SK-N-SH (cell line): Measurements from ENCODE around the gene CDHR2. TPM values are rescaled to one million over a fixed set of nuclear protein-coding genes. Genes with fewer than 3 reads are reported as not detected.
"Not testable (repeated sequence)": the region's sequence is repeated elsewhere in the genome, so short reads cannot be mapped to it uniquely, and the experiment has no call there.

Experiments
- CTCF ChIA-PET: fragments of 300-600, 350-600 bp; formaldehyde crosslinking; extraction: SDS; loops from one replicate; lab custom pipeline; 2021; lab: Yijun Ruan, JAX
- POLR2A ChIA-PET: fragments of 350-600 bp; sonication (Branson Sonifier 250); formaldehyde crosslinking; extraction: SDS; loops from one replicate; lab custom pipeline; 2020; ENCODE audit warnings: antibody characterized with exemption, inconsistent platforms; lab: Yijun Ruan, JAX
- DNase-seq: peaks from one replicate; pipeline ENCODE4 v3.0.0; 2012
- H2AFZ ChIP-seq: fragments of 200-600 bp; sonication (generic); 2 replicates; pipeline ENCODE4 v1.8.1; 2016; ENCODE audit warnings: antibody characterized with exemption, mild to moderate bottlenecking, low read depth
- H3F3A ChIP-seq: fragments of 200-600 bp; sonication (generic); replicated peaks from 2 replicates; pipeline ENCODE3; 2016; ENCODE audit warnings: antibody characterized with exemption, mild to moderate bottlenecking; ENCODE audit not compliant: insufficient read depth
- H3K27ac ChIP-seq, 2 experiments: fragments of 200-500 bp in 1 of 2; fragments of 200-600 bp in 1 of 2; sonication (Bioruptor generic) in 1 of 2; sonication (generic), shearing (Covaris generic) in 1 of 2; 2 replicates each; pipeline versions ENCODE4 v1.5.1 to v1.6.1; 2014 to 2016; ENCODE audit warnings: low read depth in 2 of 2, inconsistent platforms in 1 of 2, low read length in 1 of 2, mild to moderate bottlenecking in 1 of 2, mixed read lengths in 1 of 2
- H3K27me3 ChIP-seq: fragments of 200-600 bp; sonication (generic), shearing (Covaris generic); 2 replicates; pipeline ENCODE4 v1.6.1; 2016; ENCODE audit warnings: mixed run types; ENCODE audit not compliant: insufficient read depth
- H3K36me3 ChIP-seq, 2 experiments: fragments of 200-500 bp in 1 of 2; fragments of 200-600 bp in 1 of 2; sonication (Bioruptor generic) in 1 of 2; sonication (generic) in 1 of 2; replicated peaks in 1 of 2; 2 replicates each; pipeline versions ENCODE3 to v1.5.1; 2014 to 2016; ENCODE audit warnings: low read length in 1 of 2, mild to moderate bottlenecking in 1 of 2; ENCODE audit not compliant: insufficient read depth in 2 of 2, control insufficient read depth in 1 of 2
- H3K4me1 ChIP-seq, 2 experiments: fragments of 200-500 bp in 1 of 2; fragments of 200-600 bp in 1 of 2; sonication (Bioruptor generic) in 1 of 2; sonication (generic), shearing (Covaris generic) in 1 of 2; 2 replicates each; pipeline versions ENCODE4 v1.5.1 to v1.6.1; 2014 to 2016; ENCODE audit warnings: low read depth in 1 of 2, low read length in 1 of 2, mixed run types in 1 of 2; ENCODE audit not compliant: insufficient read depth in 2 of 2, control insufficient read depth in 1 of 2
- H3K4me2 ChIP-seq: fragments of 200-600 bp; sonication (generic), shearing (Covaris generic); 2 replicates; pipeline ENCODE4 v1.6.1; 2017; ENCODE audit warnings: mixed run types
- H3K4me3 ChIP-seq, 2 experiments: fragments of 200-500 bp in 1 of 2; fragments of 200-600 bp in 1 of 2; sonication (Bioruptor generic) in 1 of 2; sonication (generic), shearing (Covaris generic) in 1 of 2; 2 replicates each; pipeline versions ENCODE4 v1.5.1 to v1.8.1; 2014 to 2016; ENCODE audit warnings: low read depth in 2 of 2, inconsistent platforms in 1 of 2, low read length in 1 of 2, mild to moderate bottlenecking in 1 of 2, mixed read lengths in 1 of 2, moderate library complexity in 1 of 2
- H3K79me2 ChIP-seq: fragments of 200-600 bp; sonication (generic); 2 replicates; pipeline ENCODE4 v1.8.1; 2017; ENCODE audit warnings: mild to moderate bottlenecking; ENCODE audit not compliant: insufficient read depth
- H3K9ac ChIP-seq: fragments of 200-600 bp; sonication (generic); 2 replicates; pipeline ENCODE4 v1.6.1; 2017; ENCODE audit warnings: mixed run types
- H3K9me2 ChIP-seq: fragments of 200-600 bp; sonication (generic); 2 replicates; pipeline ENCODE4 v1.6.1; 2017; ENCODE audit warnings: mixed run types
- H3K9me3 ChIP-seq: fragments of 200-600 bp; sonication (generic); 2 replicates; pipeline ENCODE4 v1.6.1; 2017; ENCODE audit warnings: mixed run types, mild to moderate bottlenecking, moderate library complexity
- H4K20me1 ChIP-seq: fragments of 200-600 bp; sonication (generic); 2 replicates; pipeline ENCODE4 v1.6.1; 2017; ENCODE audit warnings: mild to moderate bottlenecking, mixed run types; ENCODE audit not compliant: insufficient read depth
- ELF1 ChIP-seq: IDR thresholded peaks from 2 replicates; pipeline ENCODE4 v1.4.0; 2012
- EP300 ChIP-seq, 2 experiments: IDR thresholded peaks; 2 replicates each; pipeline versions ENCODE4 v1.4.0 to v1.6.1; 2012; ENCODE audit warnings: borderline replicate concordance in 1 of 2, low read depth in 1 of 2, low read length in 1 of 2
- FOSL2 ChIP-seq: IDR thresholded peaks from 2 replicates; pipeline ENCODE4 v1.4.0; 2012; ENCODE audit warnings: low read depth, mild to moderate bottlenecking, moderate library complexity, borderline replicate concordance
- FOXJ3 ChIP-seq: sonication (generic); formaldehyde crosslinking; IDR thresholded peaks from 2 replicates; pipeline ENCODE4 v1.5.1; 2020; ENCODE audit warnings: mild to moderate bottlenecking, missing genetic modification reagents
- GABPA ChIP-seq: IDR thresholded peaks from 2 replicates; pipeline ENCODE4 v1.4.0; 2012; ENCODE audit warnings: low read depth, mild to moderate bottlenecking
- GATA2 ChIP-seq: sonication (generic); formaldehyde crosslinking; IDR thresholded peaks from 2 replicates; pipeline ENCODE4 v1.5.0; 2020; ENCODE audit warnings: mild to moderate bottlenecking, missing genetic modification reagents
- JUND ChIP-seq: IDR thresholded peaks from 2 replicates; pipeline ENCODE4 v1.4.0; 2012
- MEF2A ChIP-seq: IDR thresholded peaks from 2 replicates; pipeline ENCODE4 v1.4.0; 2012; ENCODE audit warnings: low read depth, borderline replicate concordance
- RCOR1 ChIP-seq: fragments of 150-350 bp; IDR thresholded peaks from 2 replicates; pipeline ENCODE4 v1.6.1; 2017; ENCODE audit warnings: antibody characterized with exemption, low read length
- RFX5 ChIP-seq: IDR thresholded peaks from 2 replicates; pipeline ENCODE4 v1.6.1; 2012; ENCODE audit warnings: mild to moderate bottlenecking, improper control_type of control experiment, low read length
- RXRA ChIP-seq: IDR thresholded peaks from 2 replicates; pipeline ENCODE4 v1.4.0; 2012; ENCODE audit warnings: low read depth, mild to moderate bottlenecking, borderline replicate concordance
- TCF12 ChIP-seq: IDR thresholded peaks from 2 replicates; pipeline ENCODE4 v1.4.0; 2012
- WGBS: methylation state at CpG from one replicate; pipeline ENCODE4 v1.1.6; 2017; ENCODE audit warnings: low lambda C conversion rate; 5-methylcytosine and 5-hydroxymethylcytosine counted together
- polyA plus RNA-seq, 3 experiments: library from polyadenylated mRNA; depleted of rRNA; stranded (reverse); fragments of >200 nt; gene quantifications; 2 replicates each; pipeline ENCODE4 v1.2.3, GENCODE V29; 2012
- TF ChIP-seq, protein P1 (sequence below): IDR thresholded peaks from 2 replicates; pipeline ENCODE4 v1.6.1; 2012; ENCODE audit warnings: mild to moderate bottlenecking, low read depth, low read length, moderate library complexity
- TF ChIP-seq, protein P2 (sequence below): IDR thresholded peaks from 2 replicates; pipeline ENCODE4 v1.4.0; 2012; ENCODE audit warnings: low read depth, borderline replicate concordance

CDHR2 gene
- polyA plus RNA-seq, 1 of the 3 experiments (the other 2 are of a cell fraction) = not detected

DNA sequence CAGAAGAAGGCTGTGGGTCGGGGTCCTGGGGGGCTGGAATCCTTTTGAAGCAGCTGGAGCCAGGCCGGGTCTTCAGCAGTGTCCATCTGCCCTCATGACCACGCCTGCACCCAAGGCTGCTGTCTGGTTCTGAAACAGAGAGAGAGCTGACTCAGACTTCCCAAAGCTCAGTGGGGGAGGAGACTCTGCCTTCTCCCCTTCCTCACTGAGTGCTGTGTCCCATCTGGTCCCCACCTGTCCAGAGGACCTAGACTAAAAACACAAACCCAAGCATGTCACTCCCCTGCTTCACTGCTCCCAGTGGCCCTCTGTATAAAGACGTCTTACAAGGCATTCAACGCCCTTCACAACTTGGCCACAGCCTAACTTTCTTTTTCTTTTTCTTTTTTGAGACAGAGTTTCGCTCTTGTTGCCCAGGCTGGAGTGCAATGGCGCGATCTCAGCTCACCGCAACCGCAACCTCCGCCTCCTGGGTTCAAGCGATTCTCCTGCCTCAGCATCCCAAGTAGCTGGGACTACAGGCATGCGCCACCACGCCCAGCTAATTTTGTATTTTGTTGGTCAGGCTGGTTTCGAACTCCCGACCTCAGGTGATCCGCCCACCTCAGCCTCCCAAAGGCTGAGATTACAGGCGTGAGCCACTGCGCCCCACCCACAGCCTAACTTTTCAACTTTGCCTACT is 50.7 kb downstream of the CDHR2 start:
- TF ChIP-seq, protein P1, sequence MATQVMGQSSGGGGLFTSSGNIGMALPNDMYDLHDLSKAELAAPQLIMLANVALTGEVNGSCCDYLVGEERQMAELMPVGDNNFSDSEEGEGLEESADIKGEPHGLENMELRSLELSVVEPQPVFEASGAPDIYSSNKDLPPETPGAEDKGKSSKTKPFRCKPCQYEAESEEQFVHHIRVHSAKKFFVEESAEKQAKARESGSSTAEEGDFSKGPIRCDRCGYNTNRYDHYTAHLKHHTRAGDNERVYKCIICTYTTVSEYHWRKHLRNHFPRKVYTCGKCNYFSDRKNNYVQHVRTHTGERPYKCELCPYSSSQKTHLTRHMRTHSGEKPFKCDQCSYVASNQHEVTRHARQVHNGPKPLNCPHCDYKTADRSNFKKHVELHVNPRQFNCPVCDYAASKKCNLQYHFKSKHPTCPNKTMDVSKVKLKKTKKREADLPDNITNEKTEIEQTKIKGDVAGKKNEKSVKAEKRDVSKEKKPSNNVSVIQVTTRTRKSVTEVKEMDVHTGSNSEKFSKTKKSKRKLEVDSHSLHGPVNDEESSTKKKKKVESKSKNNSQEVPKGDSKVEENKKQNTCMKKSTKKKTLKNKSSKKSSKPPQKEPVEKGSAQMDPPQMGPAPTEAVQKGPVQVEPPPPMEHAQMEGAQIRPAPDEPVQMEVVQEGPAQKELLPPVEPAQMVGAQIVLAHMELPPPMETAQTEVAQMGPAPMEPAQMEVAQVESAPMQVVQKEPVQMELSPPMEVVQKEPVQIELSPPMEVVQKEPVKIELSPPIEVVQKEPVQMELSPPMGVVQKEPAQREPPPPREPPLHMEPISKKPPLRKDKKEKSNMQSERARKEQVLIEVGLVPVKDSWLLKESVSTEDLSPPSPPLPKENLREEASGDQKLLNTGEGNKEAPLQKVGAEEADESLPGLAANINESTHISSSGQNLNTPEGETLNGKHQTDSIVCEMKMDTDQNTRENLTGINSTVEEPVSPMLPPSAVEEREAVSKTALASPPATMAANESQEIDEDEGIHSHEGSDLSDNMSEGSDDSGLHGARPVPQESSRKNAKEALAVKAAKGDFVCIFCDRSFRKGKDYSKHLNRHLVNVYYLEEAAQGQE = 0 out of 2 replicates have a peak, but pooled peaks have one; percentile 26
- H3K4me3 ChIP-seq, POLR2A ChIA-PET, H3K4me2 ChIP-seq, H3K9me3 ChIP-seq, H3K9me2 ChIP-seq, DNase-seq, H3K27ac ChIP-seq, H3K79me2 ChIP-seq, H2AFZ ChIP-seq, H3K9ac ChIP-seq, H3K27me3 ChIP-seq, H3K36me3 ChIP-seq, H3K4me1 ChIP-seq, H3F3A ChIP-seq: not testable (repeated sequence)
- CTCF ChIA-PET = interaction anchor here (1.1 kb wide), 1 partner anchor 183 kb away, joined by 3 read pairs; no protein-coding TSS in a partner anchor
- peaks cover 17% of the 10 kb centered on the region; the same call in 1 of the 2 replicates for H4K20me1 ChIP-seq
- WGBS = 92% methylated on average over 19 of the region's 19 CpGs

DNA sequence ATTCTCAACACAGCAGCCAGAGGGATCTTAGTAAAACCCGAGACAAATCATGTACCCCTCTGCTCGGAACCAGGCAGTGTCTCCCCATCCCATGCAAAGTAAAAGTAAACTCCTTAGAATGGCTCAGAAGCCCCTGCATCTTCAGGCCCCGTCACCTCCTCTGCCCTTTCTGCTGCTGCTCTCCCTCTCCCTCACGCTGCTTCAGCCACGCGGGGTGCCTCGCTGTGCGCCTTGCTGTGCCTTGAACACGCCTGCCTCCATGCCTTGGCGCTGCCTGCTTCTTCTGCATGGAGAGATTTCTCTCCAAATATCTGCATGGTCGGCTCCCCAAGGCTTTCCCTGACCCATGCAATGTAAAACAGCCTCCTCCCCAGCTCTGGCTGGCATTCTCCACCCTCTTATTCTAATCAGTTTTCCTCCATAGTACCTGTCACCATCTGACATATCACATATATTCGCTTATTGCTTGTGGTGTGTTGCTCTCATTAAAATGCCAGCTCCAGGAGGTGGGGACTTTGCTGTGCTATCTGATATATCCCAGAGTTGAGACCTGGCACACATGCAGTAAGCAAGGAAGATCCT is 52.9 kb downstream of the CDHR2 start:
- Histone ChIP-seq H3K79me2 (0 out of 2 replicates have a peak, but pooled peaks cover 3% of the 10 kb centered on the region), H3K4me3 (no peak overlapping the region), H2AFZ (no peak overlapping the region), H3K9me3 (no peaks in the 10 kb centered on the region), H3K4me1 (peaks cover 0 to 14% of the 10 kb centered on the region in 2 experiments; a peak in 1 of 4 replicates), H3K9ac (no peak overlapping the region), H3K9me2 (no peaks in the 10 kb centered on the region), H4K20me1 (peaks cover 26% of the 10 kb centered on the region; the same call in 1 of the 2 replicates), H3K36me3 (peaks cover 0 to 8% of the 10 kb centered on the region in 2 experiments), H3K27me3 (no peaks in the 10 kb centered on the region), H3K27ac (no peak overlapping the region), H3F3A (no peaks in the 10 kb centered on the region), H3K4me2 (no peak overlapping the region)
- 89% methylated on average over 12 of the region's 12 CpGs for WGBS
- no peak for DNase-seq
- TF ChIP-seq ELF1 (no peak), EP300 (IDR thresholded peaks at IDR 0.05; ENCODE audit: borderline replicate concordance in 1 of 2, low read depth in 1 of 2, low read length in 1 of 2) (no peak), GABPA (no peak)
- POLR2A ChIA-PET = no interaction called here
- CTCF ChIA-PET = interaction anchor here (1.1 kb wide), 1 partner anchor 12 kb away, joined by 3 read pairs; no protein-coding TSS in a partner anchor

DNA sequence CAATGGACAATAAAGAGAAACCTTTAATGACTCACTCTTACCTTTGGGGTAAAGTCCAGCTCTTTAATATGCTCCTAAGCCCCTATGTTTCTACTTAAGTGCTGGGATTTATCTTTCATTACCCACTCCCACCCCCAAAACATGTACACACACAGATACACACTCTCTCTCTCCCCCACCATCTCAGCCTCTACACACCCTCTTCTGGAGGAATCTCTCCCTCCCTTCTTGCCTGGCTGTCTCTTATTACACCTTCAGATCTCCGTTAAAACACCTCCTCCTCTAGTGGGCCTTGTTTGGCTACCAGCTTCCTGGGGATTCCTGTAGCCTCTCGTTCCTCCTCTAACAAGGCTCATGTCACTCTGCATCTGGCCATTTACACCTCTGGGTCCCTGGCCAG is 53.9 kb downstream of the CDHR2 start:
- H3K27ac ChIP-seq = no peak overlapping the region
- no peak for DNase-seq
- H2AFZ ChIP-seq = no peak overlapping the region
- H3K79me2 ChIP-seq = peaks cover 8% of the 10 kb centered on the region
- no peaks in the 10 kb centered on the region for H3F3A ChIP-seq
- H3K9me3 ChIP-seq = no peaks in the 10 kb centered on the region
- H3K9me2 ChIP-seq = no peaks in the 10 kb centered on the region
- CTCF ChIA-PET = interaction anchor here (0.7 to 2.1 kb wide), 4 partner anchors 11 to 187 kb away, joined by 3 to 6 read pairs (median 3); partner anchors contain the start of gene CLTB
- no peak overlapping the region for H3K9ac ChIP-seq
- H4K20me1 ChIP-seq = peaks cover 34% of the 10 kb centered on the region; the same call in 1 of the 2 replicates
- WGBS = 84% methylated on average over 2 of the region's 2 CpGs
- POLR2A ChIA-PET = no interaction called here
- no peak overlapping the region for H3K4me3 ChIP-seq
- H3K27me3 ChIP-seq = no peaks in the 10 kb centered on the region
- H3K4me1 ChIP-seq = peaks cover 0 to 14% of the 10 kb centered on the region in 2 experiments; a peak in 1 of 4 replicates
- no peak overlapping the region for H3K4me2 ChIP-seq
- peaks cover 0 to 5% of the 10 kb centered on the region in 2 experiments for H3K36me3 ChIP-seq
- TF ChIP-seq FOXJ3 (CRISPR knock-in tag) = no peak
- TF ChIP-seq, protein P2, sequence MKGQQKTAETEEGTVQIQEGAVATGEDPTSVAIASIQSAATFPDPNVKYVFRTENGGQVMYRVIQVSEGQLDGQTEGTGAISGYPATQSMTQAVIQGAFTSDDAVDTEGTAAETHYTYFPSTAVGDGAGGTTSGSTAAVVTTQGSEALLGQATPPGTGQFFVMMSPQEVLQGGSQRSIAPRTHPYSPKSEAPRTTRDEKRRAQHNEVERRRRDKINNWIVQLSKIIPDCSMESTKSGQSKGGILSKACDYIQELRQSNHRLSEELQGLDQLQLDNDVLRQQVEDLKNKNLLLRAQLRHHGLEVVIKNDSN = no peak
- TF ChIP-seq EP300 (IDR thresholded peaks at IDR 0.05; ENCODE audit: borderline replicate concordance in 1 of 2, low read depth in 1 of 2, low read length in 1 of 2) = no peak
- no peak for TF ChIP-seq TCF12
- TF ChIP-seq FOSL2 = no peak
- TF ChIP-seq RFX5 = no peak
- no peak for TF ChIP-seq GATA2
- no peak for TF ChIP-seq RCOR1
- no peak for TF ChIP-seq MEF2A
- TF ChIP-seq JUND = no peak
- TF ChIP-seq RXRA = no peak
